ENCODE data around the gene PSMF1. TPM values are rescaled to one million over a fixed set of nuclear protein-coding genes. Genes with fewer than 3 reads are reported as not detected.

PSMF1 gene
- total and polyA plus RNA-seq, 2 of the 4 experiments (the other 2 are of a cell fraction): 93.6 to 109 TPM

DNA sequence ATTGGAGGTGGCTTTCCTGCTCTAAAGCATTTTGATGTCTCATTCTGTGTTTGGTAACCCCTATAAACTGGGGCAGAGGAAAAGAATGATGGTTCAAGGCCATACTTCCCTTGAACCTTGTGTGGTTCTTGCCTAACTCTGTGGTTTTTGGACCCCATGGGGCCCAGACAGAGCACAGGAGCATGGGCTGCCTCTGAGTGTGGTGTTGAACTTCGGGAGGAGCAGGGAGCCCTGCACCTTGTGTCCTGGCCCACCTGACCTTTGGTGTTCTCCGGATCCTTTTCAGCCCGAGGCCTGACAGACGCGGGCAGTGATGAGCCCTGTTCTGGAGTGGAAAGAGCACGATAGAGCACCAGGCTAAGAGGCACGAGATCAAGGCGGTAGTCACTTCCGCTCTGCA lies 47.5 kb downstream of the PSMF1 start:
- Histone ChIP-seq H4K8ac (ENCODE audit: low read depth in 2 of 2, low read length in 2 of 2) (no peak overlapping the region), H4K5ac (ENCODE audit: low read depth, low read length) (no peak overlapping the region), H2AFZ (replicated peaks; ENCODE audit: low read length, poor library complexity) (no peak overlapping the region), H3K79me1 (ENCODE audit: low read depth in 1 of 2, low read length in 2 of 2) (peaks cover 3 to 10% of the 10 kb centered on the region in 2 experiments; a peak in 3 of 4 replicates), H3K4me1 (ENCODE audit: control insufficient read depth, insufficient read depth, low read length) (no peaks in the 10 kb centered on the region), H2AK5ac (ENCODE audit: low read depth, low read length) (no peak overlapping the region), H3K18ac (ENCODE audit: low read depth, low read length) (no peak overlapping the region), H3K4me2 (ENCODE audit: low read depth, low read length) (no peak overlapping the region), H3K4ac (ENCODE audit: low read depth, low read length) (no peak overlapping the region), H4K20me1 (ENCODE audit: insufficient read depth, low read length) (peaks cover 13% of the 10 kb centered on the region; the same call in 1 of the 2 replicates), H2BK15ac (ENCODE audit: low read depth, low read length) (no peak overlapping the region), H3K23ac (ENCODE audit: low read depth, low read length) (no peak overlapping the region), H4K91ac (ENCODE audit: insufficient read depth, low read depth, low read length) (no peak overlapping the region), H2BK120ac (ENCODE audit: low read depth, low read length) (no peak overlapping the region), H3K4me3 (ENCODE audit: insufficient read depth, low read depth, low read length) (no peak overlapping the region), H2BK20ac (ENCODE audit: low read depth, low read length) (no peak overlapping the region), H2BK5ac (ENCODE audit: low read depth, low read length, poor library complexity, severe bottlenecking) (no peak overlapping the region), H3K9me3 (ENCODE audit: control insufficient read depth, insufficient read depth, low read length) (no peaks in the 10 kb centered on the region), H3K56ac (ENCODE audit: extremely low read depth, insufficient read depth, low read length) (no peak overlapping the region), H3K27ac (ENCODE audit: insufficient read depth, low read length) (no peak overlapping the region), H2AK9ac (replicated peaks; ENCODE audit: low read depth, low read length, poor library complexity) (no peak overlapping the region), H3K36me3 (ENCODE audit: control insufficient read depth, insufficient read depth, low read length) (peaks cover 60% of the 10 kb centered on the region), H3K27me3 (ENCODE audit: control insufficient read depth, insufficient read depth, low read length) (no peaks in the 10 kb centered on the region), H3K9me1 (ENCODE audit: insufficient read depth, low read length) (peaks cover 25% of the 10 kb centered on the region), H3K14ac (replicated peaks; ENCODE audit: low read depth, low read length) (no peak overlapping the region), H3K9ac (ENCODE audit: low read depth, low read length) (no peak overlapping the region)
- dilution Hi-C loops (cut with HindIII; ENCODE audit: low sequenced_read_pairs, unreplicated experiment): no loop called here
- in situ Hi-C loops (cut with MboI; ENCODE audit: low sequenced_read_pairs): no loop called here
- no peak for TF ChIP-seq RAD21 (IDR thresholded peaks at IDR 0.05; ENCODE audit: low read length)
- no peak for TF ChIP-seq USF2 (IDR thresholded peaks at IDR 0.05; ENCODE audit: low read depth, low read length)
- TF ChIP-seq RCOR1 (IDR thresholded peaks at IDR 0.05; ENCODE audit: insufficient replicate concordance, low read length): no peak
- no peak for TF ChIP-seq FOS (IDR thresholded peaks at IDR 0.05; ENCODE audit: low read depth, low read length)
- TF ChIP-seq MXI1 (IDR thresholded peaks at IDR 0.05; ENCODE audit: borderline replicate concordance, low read depth, low read length): no peak
- no peak for TF ChIP-seq CHD1 (IDR thresholded peaks at IDR 0.05; ENCODE audit: low read depth, low read length)
- TF ChIP-seq POLR2A (IDR thresholded peaks at IDR 0.05; ENCODE audit: low read depth, low read length): no peak
- no peak for TF ChIP-seq SMC3 (IDR thresholded peaks at IDR 0.05; ENCODE audit: low read depth, low read length)
- ChIA-PET CTCF (no interaction called here), POLR2A (ENCODE audit: unreplicated experiment) (no interaction called here)
- DNase-seq (no peak), ATAC-seq (ENCODE audit: low read depth) (no peak)
- no TSS peak for BruUV-seq (replicated peaks)
- WGBS, 2 experiments (ENCODE audit: extremely low coverage in 2 of 2, insufficient read length in 1 of 2): 93% methylated on average over 2 of the region's 9 CpGs; no CpG with 5 or more reads in 1 of the 2 experiments
- intact Hi-C loops (cut with micrococcal nuclease): no loop called here

Measured in IMR-90 (cell line).